Measurements from ENCODE around the gene EFNA5.
A peak's percentile ranks its signal among the peaks of the same experiment; 100 is the strongest.

The EFNA5 gene

GRCh38 chr5:107413754-107414153, 257.0 kb downstream of the EFNA5 start:
- DNase-seq: no peak

DNA sequence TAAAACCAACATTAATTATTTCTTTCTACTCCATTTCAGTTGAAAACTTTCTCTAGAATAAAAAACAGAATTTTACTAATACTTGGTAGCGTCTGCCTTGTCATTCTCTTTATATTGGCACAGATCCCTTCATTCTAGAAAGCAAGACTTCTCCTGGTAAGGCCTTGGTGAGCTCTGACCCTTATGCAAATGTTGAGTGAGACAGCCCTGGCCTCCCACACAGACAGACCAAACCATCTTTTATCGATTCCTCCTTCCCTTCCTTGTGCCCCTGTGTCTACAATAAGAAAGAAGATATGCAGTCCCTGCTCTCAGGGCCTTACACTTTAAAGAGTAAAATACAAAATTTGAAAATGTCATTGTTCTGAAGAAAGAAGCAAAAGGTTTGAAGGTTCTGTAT, 262.2 kb downstream of the EFNA5 start:
- DNase-seq: no peak

GRCh38 chr5:107407713-107408298, 262.9 kb downstream of the EFNA5 start:
- no peak for DNase-seq

GRCh38 chr5:107404595-107405374, 266.0 kb downstream of the EFNA5 start:
- DNase-seq: no peak

DNA sequence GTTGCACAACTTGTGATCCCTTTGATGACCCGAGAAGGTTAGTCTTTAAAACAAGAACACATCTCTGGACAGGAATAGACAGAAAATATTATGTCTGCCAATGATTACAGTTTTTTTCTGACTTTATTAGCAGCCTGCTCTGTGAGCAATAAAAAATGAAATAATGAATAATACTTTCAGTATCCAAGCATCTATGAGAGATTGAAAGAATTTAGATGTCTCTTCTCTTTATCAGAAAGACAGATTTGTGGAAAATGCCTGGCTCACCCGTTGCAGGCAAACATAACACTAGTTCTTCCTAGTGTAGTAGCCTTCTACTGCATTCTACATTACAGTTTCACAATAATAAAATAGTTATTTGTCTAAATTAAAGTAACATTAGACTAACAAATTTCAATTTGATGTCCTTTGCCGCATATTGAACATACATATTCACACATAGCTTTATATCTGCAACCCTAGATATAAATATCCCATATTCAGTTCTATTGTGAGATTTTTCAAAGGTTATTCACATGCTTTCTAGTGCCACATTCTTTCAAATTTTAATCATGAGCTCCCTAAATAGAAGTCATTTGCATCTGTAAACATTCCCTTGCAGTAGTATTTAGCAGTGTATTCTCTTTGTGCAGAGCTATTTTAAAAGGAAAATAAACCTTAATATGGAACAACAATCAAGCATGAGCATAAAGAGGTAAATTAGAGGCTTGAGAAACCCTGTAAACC, 267.3 kb downstream of the EFNA5 start:
- no peak for DNase-seq

DNA sequence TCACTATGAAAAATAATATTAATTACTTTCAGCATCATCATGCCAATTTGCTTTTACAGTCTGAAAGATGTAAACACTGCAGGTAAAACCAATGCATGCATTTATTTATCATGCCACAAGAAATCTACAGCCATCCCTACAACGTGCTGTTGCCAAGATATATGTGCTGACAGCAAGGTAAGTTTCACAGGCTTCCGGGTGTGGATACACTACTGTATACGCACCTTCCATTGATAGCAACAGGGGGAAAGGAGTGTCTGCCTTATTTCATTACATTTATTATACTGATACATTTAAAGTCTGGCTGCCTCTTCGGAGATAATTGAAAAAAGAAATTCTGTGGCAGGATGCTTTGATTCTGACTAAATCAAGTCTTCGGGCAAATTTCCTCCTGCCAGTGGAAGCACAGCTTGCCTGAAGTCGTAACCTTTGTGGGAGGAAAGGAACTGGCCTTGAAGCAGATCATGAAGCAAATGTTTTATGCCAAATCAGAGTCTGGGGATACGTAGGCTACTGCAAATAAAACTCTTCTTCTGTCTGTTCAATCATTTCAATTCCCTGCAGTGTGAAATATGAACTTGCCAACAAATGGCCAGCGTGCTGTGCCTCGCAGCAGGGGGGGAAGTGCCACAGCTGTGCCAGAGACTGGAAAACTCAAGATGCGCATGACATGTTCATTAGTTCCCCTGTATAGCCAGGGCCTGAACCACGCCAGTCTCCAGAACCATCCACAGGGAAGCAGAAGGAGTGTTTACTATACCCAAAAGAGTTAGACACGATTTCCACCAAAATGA, 268.1 kb downstream of the EFNA5 start:
- DNase-seq: no peak

- no peak for DNase-seq
Measured at GRCh38 chr5:107401470-107402122, 269.1 kb downstream of the EFNA5 start.

GRCh38 chr5:107400328-107400727, 270.4 kb downstream of the EFNA5 start:
- DNase-seq: peak; percentile 25

- no peak for DNase-seq
Measured at GRCh38 chr5:107398703-107399102, 272.0 kb downstream of the EFNA5 start.

GRCh38 chr5:107396351-107396690, 274.4 kb downstream of the EFNA5 start:
- no peak for DNase-seq

DNA sequence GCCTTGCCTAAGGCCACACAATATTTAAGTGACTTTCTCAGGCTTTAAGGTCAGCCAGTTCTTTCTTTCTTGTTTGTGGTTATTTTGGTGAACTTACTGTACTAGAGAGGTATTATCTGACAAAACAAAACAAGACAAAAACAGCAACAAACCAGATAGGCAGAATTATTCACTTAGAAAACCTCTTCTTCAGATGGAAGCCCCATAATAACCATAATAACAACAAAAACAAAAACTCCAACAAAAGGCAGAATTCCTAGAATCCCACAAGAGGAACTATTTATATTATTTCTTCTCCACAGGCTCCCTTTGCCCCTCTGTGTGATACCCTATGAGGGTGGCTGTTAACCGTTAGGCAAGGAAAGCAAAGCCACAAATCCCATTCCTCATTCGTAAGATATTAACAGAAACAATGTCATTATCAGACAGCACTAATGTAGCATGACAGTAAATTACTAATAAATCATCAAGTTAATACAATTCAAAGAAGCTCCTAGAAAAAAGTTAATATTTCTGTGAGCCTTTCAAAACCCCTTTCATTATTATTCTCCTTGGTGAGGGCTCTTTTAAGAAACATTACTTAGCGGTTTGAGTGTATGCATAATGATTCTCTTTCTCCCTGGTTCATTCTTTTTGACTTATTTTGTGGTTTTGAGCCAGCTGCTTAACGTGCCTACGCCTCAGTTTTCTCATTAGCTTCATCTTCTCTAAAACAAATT, 274.9 kb downstream of the EFNA5 start:
- no peak for DNase-seq

DNA sequence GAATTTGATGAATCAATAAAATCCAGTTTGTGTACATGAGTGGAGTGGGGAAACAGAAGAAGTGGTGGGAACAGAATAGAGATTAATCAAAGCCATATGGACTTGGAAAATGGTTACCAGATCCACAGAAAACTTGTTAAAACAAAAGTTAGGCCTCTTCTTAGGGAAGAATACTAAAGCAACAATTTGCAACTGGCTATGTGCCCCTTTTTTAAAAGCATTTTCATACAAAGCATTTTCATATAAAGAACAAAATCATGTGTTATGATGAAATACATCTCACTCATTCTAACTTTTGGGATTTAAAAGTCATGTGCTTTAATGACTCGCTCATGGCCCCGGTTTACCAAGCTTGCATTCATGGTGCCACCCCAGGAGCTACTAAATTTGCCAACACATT, 276.9 kb downstream of the EFNA5 start:
- DNase-seq: no peak

DNA sequence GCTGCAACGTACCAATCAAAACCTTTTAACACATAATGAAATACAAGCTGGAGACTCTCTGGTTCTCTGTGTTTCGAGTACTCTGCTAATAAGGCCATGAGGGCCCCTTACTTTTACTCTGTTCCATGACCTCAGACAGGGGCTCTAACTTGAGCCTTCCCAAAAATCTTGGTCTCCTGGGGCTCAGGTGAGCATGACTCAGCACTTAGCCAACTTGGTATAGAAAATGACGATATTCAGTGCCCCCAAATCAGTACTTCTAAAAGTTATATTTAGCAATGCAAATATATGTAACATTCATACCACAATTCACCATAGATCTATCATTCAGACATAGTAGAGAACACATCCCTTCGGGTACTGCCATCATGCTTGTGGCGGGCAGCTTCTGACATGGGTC, 278.9 kb downstream of the EFNA5 start:
- no peak for DNase-seq

- peak; percentile 58 for DNase-seq
Measured at GRCh38 chr5:107389775-107390148, 281.0 kb downstream of the EFNA5 start.

- peak; percentile 90 for DNase-seq
Measured at GRCh38 chr5:107389130-107389774, 281.5 kb downstream of the EFNA5 start.

DNA sequence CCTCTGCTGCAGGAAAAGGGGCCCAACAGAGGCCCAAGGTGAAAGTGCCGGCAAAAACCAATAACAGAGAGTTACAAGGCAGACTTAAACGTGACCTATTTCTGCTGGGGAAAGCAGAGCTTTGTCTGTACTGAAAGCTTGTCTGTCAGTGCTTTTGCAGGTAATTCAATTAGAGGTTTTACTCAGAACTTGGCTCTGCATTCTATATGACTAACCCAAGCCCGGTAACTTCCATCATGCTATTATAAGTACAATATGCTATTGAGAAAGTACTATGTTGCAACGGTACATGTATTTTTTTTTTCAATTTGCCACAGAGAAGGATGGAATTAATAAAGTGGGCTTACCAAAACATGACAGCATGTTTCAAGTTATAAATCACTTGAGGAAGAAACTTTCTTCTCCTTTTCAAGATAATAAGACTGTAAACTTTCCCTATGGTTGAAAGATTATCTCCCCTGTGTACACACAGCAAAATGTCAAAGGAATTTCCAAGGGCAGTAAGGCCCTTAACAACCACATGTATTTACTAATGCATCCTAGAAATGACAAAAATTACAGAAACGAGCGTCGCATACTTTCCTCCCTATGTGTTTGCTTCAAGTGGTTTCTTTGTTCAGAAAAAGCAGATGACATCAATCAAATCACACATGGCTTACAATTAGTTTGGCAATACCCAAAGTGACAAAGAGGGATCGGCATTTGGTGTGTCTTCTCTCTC, 282.4 kb downstream of the EFNA5 start:
- DNase-seq: peak; percentile 72

DNA sequence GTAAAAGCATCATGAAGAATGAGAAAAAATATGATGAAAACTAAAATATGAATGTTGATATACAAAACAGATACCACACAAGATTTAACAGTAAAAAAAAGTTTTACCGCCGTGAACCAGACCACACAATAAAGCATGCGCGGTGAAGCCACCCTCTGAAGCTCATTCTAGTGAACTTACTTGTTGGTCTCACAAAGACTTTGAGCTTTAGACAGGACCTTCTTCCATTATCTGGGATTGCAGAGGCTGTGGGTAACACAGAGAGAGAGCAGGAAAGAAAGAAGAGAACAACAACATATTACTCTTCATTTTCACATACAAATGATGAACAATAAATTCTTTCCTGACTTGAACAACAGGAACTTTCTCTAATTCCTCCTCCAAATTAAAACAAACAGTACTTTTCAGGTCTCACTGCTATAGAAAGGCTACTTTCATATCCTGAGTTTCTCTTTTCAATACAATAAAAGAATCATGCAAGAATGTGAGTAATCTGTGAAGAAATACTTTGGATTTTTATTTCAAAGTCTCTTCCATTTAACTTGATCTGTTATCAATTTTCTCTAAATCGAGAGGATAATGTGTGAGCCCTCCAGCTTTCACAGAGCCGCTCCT, 283.1 kb downstream of the EFNA5 start:
- DNase-seq: no peak

DNA sequence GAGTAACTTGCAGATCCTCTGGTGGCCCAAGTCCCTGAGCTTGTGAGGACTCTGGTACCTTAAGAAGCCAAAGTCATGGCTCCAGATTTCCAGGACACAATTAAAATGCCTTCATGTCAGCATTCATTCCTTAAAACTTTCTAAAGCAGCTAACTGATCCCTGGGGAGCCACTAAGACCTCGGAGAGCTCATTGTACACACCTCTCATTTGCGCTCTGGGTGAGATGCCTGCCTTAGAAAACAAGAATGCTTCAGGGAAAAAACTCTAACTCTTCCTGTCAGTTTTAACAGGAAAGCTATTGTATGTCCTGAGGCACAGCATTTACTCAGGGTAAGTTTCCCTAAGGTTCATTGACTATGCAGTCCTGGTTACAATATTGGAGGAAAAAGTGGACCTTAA, 285.0 kb downstream of the EFNA5 start:
- DNase-seq: no peak

- peak; percentile 44 for DNase-seq
Measured at GRCh38 chr5:107384256-107384655, 286.5 kb downstream of the EFNA5 start.

DNA sequence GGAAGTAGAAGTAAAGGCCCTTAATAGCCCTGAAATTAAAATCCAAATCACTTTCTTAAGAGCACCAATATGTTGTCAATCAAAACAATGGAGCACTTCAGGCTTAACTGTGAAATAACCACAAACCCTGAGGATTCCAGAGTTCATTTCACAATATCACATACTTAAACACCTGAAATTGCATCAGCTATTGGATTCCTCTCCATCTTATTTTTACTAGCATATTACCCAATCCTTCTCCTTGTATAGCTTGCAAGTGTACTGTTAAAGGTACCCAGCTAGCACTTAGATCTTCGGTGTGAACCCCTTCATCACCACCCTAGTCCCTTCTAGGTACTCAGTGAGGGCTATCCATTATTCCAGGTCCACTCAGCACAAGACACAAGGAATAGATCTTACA, 287.3 kb downstream of the EFNA5 start:
- no peak for DNase-seq

Data from DMS53 (cell line).